ENCODE results near the gene GTSF1L.

Gene GTSF1L

GRCh38 chr20:43726811-43727338 is at the start of gene GTSF1L:
Gene GTSF1L (minus strand): TSS chr20:43727002. CDS start chr20:43726694, 308 bp downstream.
- no peak for TF ChIP-seq CTCF (IDR thresholded peaks at IDR 0.05; ENCODE audit: extremely low read depth, missing control alignments)
- DNase-seq (ENCODE audit: low spot score): no peak

- no peak for TF ChIP-seq CTCF (IDR thresholded peaks at IDR 0.05; ENCODE audit: extremely low read depth, missing control alignments)
Observed at GRCh38 chr20:43774754-43775153, 48.0 kb upstream of the GTSF1L start.

GRCh38 chr20:43771503-43772190 is 44.8 kb upstream of the GTSF1L start:
- TF ChIP-seq CTCF (IDR thresholded peaks at IDR 0.05; ENCODE audit: extremely low read depth, missing control alignments): no peak
- DNase-seq (ENCODE audit: low spot score): no peak

More at GRCh38 chr20:43774754-43775153, 48.0 kb upstream of the GTSF1L start:
- DNase-seq (ENCODE audit: low spot score): no peak

GRCh38 chr20:43770342-43770741 is 43.5 kb upstream of the GTSF1L start:
- no peak for DNase-seq (ENCODE audit: low spot score)
- no peak for TF ChIP-seq CTCF (IDR thresholded peaks at IDR 0.05; ENCODE audit: extremely low read depth, missing control alignments)

- no peak for TF ChIP-seq CTCF (IDR thresholded peaks at IDR 0.05; ENCODE audit: extremely low read depth, missing control alignments)
- DNase-seq (ENCODE audit: low spot score): no peak
Observed at GRCh38 chr20:43767686-43768474, 41.1 kb upstream of the GTSF1L start.

- DNase-seq (ENCODE audit: low spot score): no peak
- no peak for TF ChIP-seq CTCF (IDR thresholded peaks at IDR 0.05; ENCODE audit: extremely low read depth, missing control alignments)
Observed at GRCh38 chr20:43766917-43767316, 40.1 kb upstream of the GTSF1L start.

- no peak for TF ChIP-seq CTCF (IDR thresholded peaks at IDR 0.05; ENCODE audit: extremely low read depth, missing control alignments)
Observed at GRCh38 chr20:43766385-43766784, 39.6 kb upstream of the GTSF1L start.

More at GRCh38 chr20:43766385-43766784, 39.6 kb upstream of the GTSF1L start:
- no peak for DNase-seq (ENCODE audit: low spot score)

All from GM20000 (cell line).